Measurements from ENCODE around the gene DDR2.

The DDR2 gene

DNA sequence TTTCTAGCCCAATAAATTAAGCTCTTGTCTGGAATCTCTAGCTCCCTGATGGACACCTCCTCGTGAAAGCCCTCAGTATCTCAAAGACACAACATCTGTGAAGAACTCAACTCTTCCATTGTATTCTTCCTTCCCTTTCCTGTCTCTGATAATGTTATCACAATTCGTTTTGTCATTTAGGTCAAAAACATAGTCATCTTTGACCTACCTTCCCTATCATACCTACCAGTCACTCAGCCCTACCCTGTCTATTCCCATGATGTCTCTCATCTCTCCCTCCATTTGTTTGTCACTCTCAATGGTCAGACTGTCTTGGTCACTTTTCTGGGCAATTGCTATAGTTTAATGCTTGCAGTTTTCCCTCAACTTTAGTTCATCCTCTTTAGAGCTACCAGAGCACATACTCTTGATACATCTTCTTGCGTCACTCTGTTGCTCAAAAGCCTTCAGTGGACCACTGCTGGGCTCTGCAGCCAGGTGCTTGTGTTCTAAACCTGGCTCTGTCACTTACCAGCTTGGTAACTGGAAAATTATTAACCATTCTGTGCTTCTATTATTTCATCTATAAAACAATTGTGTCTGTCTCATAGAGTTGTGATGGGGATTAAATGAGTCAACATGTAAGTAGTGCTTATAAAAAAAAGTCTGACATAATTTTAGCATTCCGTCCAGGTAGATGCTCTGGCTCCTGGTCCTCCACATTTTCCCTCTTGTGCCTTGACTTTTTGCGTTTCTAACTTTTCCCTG, 39.6 kb downstream of the DDR2 start:
- DNase-seq (ENCODE audit: low read depth in 2 of 2), result no peak

DNA sequence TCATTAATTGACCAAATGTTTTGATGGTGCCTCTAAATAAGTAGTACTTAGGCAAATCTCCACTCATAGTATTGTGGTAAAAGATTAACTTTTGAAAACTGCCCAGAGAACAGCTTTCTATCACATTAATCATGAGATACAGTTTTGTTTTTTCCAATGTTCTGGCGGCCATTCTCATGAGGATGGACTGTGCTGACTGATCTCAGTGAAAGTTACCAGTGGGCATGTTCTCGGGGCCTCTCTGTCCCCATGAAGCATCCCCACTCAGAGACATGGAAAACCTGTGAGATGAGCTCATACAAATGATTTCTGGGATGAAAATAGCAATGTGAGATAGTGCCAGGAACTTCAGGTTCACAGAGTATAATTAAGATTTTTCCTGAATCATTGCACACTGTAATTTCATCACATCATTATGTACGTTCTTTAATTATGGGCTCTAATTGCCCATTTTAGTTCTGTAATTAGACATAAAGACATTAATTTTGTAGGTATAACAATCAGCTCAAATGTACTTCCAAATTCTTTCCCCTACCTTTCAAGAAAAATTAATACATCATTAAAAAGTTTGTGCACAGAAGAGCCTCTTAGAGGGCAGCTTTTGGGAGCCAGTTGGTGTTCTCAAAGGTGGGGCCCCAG, 40.5 kb downstream of the DDR2 start:
- DNase-seq (ENCODE audit: low read depth in 2 of 2), result no peak

DNA sequence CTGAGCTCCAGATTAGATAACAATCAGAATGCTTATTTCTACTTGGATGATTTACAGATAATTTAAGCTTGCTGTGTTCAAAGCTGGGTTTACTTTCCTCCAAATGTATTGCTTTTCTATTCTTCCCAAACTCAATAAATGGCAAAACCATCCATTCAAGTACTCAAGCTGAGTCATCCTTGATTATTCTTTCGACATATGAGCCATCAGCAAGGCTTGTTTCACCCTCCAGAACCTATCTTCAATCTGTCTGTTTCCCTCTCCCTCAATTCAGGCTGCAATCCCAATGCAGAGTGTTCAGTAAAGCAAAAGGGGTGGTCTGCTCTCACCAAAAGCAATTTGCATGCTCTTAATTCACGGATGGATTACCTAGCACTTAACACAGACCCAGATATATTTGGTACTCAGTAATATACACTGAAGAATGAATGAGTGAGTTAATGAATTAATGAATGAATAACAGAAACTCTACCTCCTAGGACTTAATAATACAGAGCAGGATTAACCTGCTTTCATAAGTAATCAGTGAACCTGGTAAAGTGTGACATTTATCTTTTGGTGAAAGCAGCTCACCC, 41.9 kb downstream of the DDR2 start:
- DNase-seq (ENCODE audit: low read depth in 2 of 2), result no peak

DNA sequence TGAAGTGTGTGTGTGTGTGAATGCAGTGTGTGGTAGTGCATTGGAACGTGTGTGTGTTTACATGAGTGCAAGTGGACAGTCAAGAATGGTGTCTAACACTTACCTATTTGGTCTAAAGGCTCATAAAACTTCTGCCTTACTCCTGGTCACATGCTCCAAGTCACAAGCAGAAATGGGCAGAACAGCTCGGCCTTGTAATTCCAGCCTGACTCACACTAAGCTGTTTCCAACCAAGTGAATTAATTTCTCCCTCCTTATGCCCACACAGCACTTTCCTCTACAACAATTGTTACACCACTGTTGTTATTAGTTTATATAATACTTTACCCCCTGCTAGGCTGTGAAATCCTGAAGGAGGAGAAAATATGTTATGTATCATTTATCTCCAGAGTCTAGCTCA, 43.8 kb downstream of the DDR2 start:
- DNase-seq (ENCODE audit: low read depth in 2 of 2), result no peak

DNA sequence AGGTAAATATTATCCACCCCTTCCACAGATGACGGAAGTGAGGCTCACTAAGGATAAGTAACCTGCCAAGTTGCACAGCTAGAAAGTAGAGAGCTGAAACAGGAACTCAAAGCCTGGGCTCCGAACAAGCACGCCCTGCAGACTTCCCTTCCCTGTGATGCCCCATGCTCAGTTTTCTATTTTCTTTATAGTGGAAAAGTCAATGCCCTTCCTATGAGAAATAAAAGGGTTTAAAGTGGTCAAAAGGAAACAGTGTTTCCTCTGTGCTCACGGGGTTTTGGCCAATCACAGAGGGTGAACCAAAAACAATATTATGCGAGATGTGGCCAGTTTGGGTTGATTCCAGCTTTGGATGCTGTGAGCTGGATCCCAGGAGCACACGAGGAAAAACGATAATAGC, 44.5 kb downstream of the DDR2 start:
- DNase-seq (ENCODE audit: low read depth in 2 of 2), result no peak

DNA sequence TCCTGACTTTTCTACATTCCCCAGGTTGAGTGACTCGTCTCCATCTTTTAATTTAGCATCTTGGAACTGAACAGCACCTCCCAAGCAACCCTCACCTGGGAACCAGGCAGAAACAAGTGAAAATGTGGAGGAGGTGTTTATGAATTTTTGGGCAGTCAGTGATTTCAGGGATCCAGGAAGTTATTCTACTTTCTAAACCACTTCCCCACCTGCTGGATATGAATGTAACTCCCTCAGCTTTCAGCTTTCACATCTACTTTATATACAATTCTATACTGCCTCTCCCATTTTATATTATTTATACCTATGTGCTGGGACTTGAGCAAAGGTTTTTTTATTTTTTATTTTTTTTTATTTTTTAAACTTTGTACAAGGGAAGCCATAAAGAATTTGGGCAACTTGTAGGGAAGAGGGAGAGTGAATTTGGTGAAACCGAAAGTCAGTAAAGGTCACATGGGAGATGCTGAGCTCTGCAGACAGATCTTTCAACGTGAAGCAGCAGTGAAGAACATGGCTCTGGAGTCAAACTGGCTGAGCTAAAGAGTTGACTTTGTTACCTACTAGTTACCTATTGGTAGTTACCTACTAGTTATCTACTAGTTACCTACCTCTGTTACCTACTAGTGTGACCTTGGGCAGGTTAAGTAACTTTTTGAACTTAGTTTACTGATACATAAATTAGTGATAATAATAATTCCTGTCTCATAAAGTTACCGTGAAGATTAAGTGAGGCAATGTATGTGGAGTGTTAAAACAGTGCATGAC, 45.5 kb downstream of the DDR2 start:
- no peak for DNase-seq (ENCODE audit: low read depth in 2 of 2)

DNA sequence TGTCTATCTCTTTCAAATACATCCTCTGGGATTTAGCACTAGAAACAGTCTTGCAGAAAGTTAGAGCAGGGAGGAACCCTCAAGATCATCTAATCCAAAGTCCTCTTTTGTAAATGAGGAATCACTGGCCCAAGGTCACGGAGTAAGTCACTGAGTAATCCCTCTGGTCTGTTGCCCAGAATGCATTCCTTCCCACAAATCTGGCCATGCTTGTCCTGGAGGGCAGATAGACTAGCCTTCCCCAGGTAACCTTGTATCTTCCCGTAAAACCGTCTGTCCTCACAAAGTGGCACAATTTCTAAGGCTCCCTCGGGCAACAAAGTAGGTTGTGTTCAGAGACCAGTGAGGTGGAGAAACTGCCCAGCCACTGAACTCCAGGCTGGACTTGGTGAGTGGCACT, 46.2 kb downstream of the DDR2 start:
- no peak for DNase-seq (ENCODE audit: low read depth in 2 of 2)

DNA sequence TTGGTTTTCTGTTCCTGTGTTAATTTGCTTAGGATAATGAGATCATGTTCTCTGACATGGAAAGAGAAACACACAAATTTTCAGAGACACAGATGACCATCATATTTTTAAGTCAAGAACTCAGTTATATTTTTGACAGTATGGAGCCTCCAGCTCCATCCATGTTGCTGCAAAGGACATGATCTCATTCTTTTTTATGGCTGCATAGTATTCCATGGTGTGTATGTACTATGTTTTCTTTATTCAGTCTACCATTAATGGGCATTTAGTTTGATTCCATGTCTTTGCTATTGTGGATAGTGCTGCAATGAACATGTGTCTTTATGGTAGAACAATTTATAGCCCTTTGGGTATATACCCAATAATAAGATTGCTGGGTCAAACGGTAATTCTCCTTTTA, 47.0 kb downstream of the DDR2 start:
- no peak for DNase-seq (ENCODE audit: low read depth in 2 of 2)

DNA sequence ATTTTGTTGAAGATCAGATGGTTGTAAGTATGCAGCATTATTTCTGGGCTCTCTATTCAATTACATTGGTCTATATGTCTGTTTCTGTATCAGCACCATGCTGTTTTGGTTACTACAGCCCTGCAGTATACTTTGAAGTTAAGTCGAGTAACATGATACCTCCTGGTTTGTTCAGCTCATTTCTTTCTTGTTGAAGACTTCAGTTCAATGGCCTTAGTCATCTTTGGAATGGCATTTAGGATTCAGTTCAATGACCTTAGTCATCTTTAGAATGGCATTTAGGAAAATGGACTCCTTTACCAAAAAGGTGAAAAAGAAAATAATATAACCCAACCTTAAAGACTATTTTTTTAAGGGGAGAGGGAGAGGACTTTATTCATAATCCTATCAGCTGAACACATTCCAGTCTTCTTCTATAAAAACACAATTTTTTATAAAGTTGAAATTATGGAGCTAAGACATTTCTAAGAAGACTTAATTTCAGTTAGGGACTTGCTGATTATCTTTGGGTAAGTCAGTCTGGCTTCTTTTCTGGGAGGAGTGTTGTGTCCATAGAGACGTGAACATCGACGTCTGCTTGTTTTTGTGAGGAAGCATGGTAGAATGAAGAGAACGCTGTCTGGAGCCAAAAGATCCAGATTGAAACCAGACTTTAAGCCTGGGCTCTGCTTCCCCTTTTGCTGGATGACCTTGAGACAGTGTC, 48.3 kb downstream of the DDR2 start:
- DNase-seq (ENCODE audit: low read depth in 2 of 2), result no peak

DNA sequence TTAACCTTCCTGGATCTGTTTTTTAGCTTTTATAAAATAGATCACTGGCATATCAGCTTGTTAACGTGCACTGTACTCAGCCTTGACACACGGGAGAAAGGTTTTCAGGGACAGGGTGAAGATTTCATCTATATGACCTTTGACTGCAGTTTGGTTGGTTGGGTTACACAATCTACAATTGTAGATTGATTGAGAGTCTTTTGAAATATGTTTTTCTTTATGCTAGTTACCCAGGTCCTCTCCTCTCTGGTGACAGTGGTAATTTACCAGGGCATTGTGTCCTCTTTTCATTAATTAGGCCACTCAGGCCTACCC, 48.8 kb downstream of the DDR2 start:
- no peak for DNase-seq (ENCODE audit: low read depth in 2 of 2)

DNA sequence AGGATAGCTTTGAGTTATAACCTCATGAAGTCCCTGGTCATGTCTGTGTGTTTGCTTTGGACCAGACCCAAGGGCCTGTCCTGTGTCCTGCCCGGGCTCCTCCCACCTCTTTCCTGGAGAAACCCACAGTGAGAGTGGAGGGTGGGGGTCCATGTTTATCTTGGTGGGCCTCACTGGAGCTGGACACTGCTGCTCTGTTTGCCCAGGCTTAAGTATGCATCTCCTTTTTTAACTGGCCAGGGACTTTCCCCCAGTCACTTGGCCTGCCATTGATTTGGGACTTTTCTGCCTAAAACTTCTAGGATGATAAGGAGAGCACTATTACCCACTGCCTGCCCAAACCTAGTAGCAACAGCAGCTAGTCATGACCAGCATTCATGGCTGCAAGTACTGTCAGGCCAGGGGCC, 49.8 kb downstream of the DDR2 start:
- DNase-seq (ENCODE audit: low read depth in 2 of 2), result no peak

DNA sequence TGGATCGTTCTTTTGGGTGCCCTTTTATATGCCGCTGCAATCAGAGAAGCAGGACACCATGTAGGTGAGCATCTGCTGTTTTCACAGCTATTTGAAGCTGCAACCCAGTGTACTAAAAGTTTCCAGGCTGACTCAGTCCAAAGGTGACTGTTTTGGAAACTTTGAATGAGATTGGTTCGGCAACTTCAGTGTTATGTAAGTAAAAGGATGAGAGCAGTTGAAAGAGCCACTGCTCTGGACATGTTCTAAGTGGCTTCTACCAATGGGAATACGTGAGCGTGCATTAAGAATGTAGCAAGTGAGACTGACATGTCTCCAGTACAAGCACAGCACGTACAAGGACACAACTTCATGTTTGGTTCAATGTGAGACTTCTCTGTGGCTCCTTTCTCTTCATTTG, 55.6 kb downstream of the DDR2 start:
- DNase-seq (ENCODE audit: low read depth in 2 of 2), result no peak

DNA sequence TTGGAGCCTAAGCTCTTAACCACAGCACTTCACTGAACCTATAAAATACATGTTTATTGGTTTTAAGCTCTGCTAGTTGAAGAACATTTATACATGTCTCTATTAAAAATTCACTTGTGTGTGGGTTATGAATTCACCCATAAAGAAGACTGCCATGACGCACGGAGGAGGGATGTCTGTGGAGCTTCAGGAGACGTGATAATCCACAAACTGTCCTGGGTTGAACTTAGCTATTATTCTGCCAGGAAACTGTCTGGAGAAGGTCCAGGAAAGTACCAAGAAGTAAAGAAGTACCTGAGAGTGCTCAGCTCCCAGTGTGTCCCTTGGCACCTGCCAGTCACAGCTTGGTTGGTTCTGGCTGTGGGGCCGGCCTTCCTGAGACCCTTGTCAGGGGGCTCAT, 56.3 kb downstream of the DDR2 start:
- no peak for DNase-seq (ENCODE audit: low read depth in 2 of 2)

DNA sequence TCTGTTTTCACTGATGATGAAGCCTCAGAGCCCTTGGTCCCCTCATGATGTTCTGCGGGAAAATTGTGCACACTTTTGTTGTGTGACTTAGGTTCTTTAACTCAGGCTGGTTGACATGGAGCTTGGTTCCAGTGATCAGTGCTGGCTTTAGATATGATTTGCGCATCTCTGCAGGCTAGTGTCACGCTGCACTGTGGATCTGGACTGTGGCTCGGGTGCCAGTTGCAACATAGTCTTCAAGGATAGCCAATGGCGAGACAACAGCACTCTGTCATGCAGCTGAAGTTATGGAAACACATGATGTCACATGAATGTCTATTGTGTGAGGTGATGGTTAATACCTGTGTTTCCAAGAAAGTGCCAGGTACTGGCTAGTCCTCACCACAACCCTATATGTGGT, 56.7 kb downstream of the DDR2 start:
- no peak for DNase-seq (ENCODE audit: low read depth in 2 of 2)

DNA sequence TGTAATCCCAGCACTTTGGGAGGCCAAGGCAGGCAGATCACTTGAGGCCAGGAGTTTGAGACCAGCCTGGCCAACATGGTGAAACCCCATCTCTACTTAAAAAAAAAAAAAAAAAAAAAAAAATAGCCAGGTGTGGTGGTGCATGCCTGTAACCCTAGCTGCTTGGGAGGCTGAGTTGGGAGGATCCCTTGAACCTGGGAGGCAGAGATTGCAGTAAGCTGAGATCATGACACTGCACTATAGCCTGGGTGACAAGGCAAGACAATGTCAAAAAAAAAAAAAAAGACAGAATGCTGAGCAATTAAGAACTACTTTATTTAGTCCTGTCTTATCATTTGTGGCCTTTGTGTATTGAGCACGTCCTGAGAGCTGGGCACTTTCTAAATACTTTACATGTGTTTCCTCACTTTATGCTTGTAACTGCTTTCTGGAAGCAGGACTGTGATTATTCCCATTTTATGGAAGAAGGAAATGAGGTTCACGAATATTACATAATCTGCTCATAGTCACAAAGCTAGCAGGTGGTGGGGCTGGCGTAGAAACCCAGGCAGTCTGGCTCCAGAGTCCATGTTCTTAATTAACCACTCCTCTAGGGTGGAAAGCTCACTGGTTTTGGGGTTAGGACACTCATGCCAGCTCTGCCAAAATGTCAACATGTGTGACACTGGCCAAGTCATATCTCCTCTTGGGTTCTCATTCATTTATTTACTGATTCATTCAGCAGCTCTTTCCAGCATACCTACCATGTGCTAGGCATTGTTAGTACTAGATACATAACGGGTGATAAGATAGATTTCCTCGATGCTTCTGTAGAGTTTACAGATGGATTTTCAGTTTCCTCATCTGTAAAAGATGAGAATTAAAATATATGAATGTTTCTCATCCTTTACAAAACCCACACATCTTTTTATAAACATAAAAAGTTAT, 57.7 kb downstream of the DDR2 start:
- no peak for DNase-seq (ENCODE audit: low read depth in 2 of 2)

DNA sequence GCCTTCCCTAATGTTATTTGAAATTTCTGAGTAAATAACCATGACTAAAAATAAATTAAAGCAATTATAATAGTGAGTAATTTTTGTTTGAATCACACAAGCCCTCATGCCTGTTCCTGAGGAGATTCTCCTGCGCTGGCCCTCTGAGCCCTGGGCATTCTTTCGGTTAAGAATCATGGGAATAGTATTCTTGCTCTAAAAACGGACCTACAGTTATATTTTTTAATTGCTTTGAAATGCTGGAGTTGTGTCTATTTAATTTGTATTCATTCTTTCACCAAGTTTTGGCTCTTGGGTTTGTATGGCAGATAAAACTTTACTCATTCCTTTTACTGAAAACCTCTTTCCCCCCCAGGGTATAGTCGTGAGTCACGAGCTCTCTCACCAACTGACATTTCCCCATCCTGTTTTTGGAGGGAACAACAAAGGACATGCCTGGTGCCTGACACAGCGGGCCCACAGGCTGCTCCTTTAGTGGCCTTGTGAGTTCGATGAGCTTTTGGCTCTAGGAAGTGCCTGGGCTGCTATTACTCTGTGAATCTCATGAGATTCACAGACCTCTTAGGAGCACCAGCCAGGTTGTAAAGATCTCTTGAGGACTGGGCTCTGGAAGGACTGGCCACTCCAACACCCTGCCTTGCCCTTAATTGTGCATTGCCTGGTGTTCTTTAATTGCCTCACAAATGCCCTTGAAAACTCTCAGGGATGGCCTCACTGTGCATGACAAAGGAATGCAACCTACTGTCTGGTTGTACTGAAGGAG, 58.6 kb downstream of the DDR2 start:
- no peak for DNase-seq (ENCODE audit: low read depth in 2 of 2)

DNA sequence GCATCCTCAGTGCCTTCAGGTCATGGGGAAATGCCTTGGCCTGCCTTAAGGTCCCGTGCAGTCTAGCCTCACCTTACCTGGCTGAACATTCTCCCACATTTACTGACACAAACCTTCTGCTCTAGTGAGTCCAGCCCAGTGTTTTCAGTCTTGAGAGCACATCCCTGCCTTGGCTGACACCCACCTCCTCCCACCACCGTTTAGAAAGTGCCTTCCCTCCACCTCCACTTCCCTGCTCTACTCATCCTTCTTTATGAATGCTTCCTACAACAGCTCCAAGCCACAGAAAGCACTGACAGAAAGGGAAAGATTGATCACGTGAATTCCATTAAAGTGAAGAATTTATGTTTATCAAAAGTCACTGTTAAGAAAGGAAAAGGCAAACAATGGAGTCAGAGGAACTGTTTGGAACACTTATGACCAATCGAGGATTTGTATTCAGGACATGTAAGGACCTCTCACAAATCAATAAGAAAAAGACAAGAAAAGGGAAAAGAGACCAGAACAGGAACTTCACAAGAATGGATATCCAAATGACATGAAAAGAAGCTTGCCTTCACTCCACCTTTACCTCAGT, 59.8 kb downstream of the DDR2 start:
- no peak for DNase-seq (ENCODE audit: low read depth in 2 of 2)

DNA sequence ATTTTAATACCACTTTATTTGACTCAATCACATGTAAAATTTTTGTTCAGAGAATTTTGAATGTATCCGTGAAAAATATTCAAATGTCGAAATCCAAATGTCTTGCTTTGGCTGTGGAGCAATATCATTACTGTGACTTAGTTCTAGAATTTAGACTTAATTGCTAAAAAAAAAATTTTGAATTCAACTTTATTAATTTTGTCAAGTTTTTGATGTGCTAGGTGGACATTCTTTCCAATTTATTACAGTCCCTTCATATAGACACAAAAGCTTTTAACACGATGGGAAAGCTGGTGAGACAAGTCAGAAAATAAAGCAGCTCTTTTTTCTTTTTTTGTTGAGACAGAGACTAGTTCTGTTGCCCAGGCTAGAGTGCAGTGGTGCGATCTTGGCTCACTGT, 62.6 kb downstream of the DDR2 start:
- DNase-seq (ENCODE audit: low read depth in 2 of 2), result no peak

DNA sequence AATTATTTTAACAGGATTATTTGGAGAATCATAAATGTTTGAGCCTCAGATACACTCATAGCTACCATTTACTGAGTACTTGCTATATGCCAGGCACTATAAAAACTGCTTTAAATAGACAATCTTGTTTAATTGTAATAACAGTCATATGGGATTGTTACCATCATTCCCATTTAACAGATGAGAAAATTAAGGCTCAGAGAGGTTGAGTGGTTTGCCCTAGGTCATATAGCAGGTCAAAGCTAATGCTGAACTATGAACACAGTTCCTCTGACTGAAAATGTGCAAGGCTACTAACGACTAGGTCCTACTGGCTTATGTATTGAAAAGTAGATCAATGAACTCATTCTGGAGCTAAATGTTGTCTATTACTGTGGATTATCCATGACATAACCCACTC, 63.4 kb downstream of the DDR2 start:
- no peak for DNase-seq (ENCODE audit: low read depth in 2 of 2)

DNA sequence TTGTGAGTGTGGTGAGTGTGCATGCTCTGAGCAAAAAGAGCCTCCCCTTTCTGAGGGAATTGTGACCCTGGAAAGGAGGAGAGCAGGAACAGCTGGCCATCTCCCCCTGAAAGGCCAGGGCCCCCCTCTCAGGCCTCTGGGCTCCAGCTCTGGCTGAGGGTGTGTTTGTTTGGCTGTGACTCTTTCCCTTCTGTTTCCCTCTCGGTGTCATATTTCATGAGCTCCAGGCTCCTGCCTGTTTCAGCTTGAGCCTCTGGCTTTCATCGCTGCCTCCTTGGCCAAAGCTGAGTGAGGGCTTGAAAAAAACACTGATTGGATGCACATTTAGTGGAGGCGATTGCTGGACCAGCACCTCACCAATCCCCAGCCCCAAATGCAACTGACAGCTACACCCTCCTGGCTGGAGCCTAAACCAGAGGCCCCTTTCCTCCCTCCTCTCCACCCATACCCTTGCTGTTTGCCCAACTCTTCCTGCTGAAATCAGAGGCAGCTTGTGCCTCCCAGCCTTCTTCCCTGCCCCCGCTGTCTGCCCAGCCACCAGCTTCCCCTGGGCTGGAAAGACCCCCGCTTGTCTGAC, 64.1 kb downstream of the DDR2 start:
- DNase-seq (ENCODE audit: low read depth in 2 of 2), result no peak

Data from stimulated activated CD4-positive, alpha-beta T cell treated with anti-CD3 and anti-CD28 coated beads, Interleukin-1b, Interleukin-23, amount 100 ng/mL, for 4 hours (primary cell).